Brain microvascular endothelial cell (primary cell): ENCODE results near the gene MAP3K5.

Experiments used
- DNase-seq: peaks from one replicate; pipeline ENCODE4 v3.0.0-alpha.2; 2020
- H3K27ac ChIP-seq: fragments of 250-450 bp; sonication (Bioruptor Pico); 2 replicates; pipeline ENCODE4 v1.5.1; 2020; ENCODE audit warnings: mild to moderate bottlenecking, moderate library complexity
- H3K27me3 ChIP-seq: fragments of 250-450 bp; sonication (Bioruptor Pico); replicated peaks from 2 replicates; pipeline ENCODE4 v1.5.1; 2020; ENCODE audit warnings: mild to moderate bottlenecking
- H3K36me3 ChIP-seq: fragments of 250-450 bp; sonication (Bioruptor Pico); replicated peaks from 2 replicates; pipeline ENCODE4 v1.5.1; 2020; ENCODE audit warnings: mild to moderate bottlenecking
- H3K4me3 ChIP-seq: 2 replicates; pipeline ENCODE4 v1.5.1; 2011; ENCODE audit warnings: low read depth, mild to moderate bottlenecking, control low read depth, low read length, moderate library complexity
- in situ Hi-C: cut with HindIII; loops from 2 replicates; pipeline ENCODE4 v1.10.0; 2017; ENCODE audit warnings: low sequenced_read_pairs, low pct_ligation_motif_present
- TF ChIP-seq, protein P1 (sequence below): IDR thresholded peaks from 2 replicates; pipeline ENCODE4 v1.5.1; 2011; ENCODE audit warnings: low read depth, mild to moderate bottlenecking, moderate library complexity, low read length, control low read depth, inconsistent platforms; ENCODE audit errors: missing control alignments

Gene MAP3K5

DNA sequence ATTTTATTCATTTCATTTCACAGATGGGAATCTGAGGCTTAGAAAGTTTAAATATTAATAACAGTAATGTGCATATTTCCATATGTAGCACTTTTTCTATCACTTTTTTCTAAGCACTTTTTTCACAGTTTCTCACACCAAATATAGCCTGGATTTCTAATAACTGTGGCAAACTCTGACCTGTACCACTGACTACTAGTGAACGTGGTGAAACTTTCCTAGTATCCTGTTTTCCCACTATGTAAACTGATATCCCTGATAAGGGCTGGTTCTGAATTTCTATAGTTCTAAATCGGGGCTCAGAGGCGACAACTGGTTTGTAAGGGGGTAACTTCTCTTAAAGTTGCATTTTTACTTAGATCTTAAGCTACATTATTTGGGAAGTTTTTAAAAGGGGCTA is 274.7 kb downstream of the MAP3K5 start:
- Histone ChIP-seq H3K27me3 (no peaks in the 10 kb centered on the region), H3K36me3 (no peaks in the 10 kb centered on the region), H3K4me3 (no peak overlapping the region), H3K27ac (no peak overlapping the region)
- TF ChIP-seq, protein P1, sequence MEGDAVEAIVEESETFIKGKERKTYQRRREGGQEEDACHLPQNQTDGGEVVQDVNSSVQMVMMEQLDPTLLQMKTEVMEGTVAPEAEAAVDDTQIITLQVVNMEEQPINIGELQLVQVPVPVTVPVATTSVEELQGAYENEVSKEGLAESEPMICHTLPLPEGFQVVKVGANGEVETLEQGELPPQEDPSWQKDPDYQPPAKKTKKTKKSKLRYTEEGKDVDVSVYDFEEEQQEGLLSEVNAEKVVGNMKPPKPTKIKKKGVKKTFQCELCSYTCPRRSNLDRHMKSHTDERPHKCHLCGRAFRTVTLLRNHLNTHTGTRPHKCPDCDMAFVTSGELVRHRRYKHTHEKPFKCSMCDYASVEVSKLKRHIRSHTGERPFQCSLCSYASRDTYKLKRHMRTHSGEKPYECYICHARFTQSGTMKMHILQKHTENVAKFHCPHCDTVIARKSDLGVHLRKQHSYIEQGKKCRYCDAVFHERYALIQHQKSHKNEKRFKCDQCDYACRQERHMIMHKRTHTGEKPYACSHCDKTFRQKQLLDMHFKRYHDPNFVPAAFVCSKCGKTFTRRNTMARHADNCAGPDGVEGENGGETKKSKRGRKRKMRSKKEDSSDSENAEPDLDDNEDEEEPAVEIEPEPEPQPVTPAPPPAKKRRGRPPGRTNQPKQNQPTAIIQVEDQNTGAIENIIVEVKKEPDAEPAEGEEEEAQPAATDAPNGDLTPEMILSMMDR: no peak
- DNase-seq: no peak
- in situ Hi-C loops: no loop called here

DNA sequence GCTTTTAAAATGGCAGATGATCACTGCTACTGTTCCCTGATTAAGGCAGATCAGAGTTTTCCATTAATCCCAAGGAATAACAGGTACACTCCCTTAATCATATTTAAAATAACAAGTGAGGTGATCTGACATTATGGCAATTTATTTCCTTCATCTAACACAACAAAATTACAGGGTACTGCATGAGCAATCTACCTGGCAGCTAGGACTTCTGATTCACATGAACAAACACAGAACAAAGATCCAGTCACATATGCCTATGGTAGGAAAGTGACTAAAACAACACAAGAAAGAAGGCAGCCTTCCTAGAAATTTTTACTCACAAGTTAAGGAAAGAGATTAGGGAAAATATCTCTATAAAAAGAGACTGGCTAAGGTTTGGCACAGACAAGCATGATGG is 275.3 kb downstream of the MAP3K5 start:
- Histone ChIP-seq H3K27me3 (no peaks in the 10 kb centered on the region), H3K4me3 (no peak overlapping the region), H3K27ac (no peak overlapping the region), H3K36me3 (no peaks in the 10 kb centered on the region)
- DNase-seq: no peak
- in situ Hi-C loops: no loop called here
- TF ChIP-seq, protein P1: no peak

DNA sequence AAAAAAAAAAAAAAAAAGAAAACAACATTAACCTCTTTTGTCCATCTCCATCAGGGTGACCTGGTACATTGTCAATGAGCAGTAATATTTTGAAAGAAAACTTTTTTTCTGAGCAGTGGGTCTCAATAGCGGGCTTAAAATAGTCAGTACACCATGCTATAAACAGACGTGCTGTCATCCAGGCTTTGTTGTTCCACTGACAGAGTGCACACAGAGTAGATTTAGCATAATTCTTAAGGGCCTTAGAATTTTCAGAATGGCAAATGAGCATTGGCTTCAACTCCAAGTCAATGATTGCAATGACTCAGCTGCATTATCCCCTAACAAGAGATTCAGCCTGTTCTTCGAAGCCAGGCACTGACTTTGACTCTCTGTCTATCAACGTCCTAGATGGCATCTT is 277.7 kb downstream of the MAP3K5 start:
- in situ Hi-C loops: no loop called here

DNA sequence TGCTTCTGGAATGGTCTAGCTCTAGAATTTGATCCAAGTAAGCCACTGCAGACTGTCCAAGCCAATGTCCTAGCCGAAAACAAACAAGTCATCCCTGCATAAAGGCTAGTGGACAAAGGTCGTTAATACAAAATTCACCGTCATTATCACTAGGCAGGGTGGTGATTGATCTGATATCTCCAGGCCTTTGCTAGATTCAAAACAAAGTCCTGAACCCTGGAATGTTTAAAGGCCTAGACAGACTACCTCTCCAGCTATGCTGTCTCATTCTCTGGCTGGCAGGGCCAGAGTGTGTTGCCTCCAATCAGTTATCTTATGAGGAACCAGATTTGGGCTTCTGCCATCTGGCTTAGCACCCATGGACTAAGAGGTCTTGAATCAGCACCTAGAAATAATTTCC is 280.4 kb downstream of the MAP3K5 start:
- TF ChIP-seq, protein P1: no peak
- no peak for DNase-seq
- in situ Hi-C loops: no loop called here
- H3K4me3 ChIP-seq: no peak overlapping the region
- H3K27me3 ChIP-seq: no peaks in the 10 kb centered on the region
- no peak overlapping the region for H3K27ac ChIP-seq
- no peaks in the 10 kb centered on the region for H3K36me3 ChIP-seq

More for the DNA sequence above, 277.7 kb downstream of the MAP3K5 start:
- H3K4me3 ChIP-seq: no peak overlapping the region
- H3K27me3 ChIP-seq: no peaks in the 10 kb centered on the region
- H3K27ac ChIP-seq: no peak overlapping the region
- no peak for DNase-seq
- TF ChIP-seq, protein P1: no peak
- no peaks in the 10 kb centered on the region for H3K36me3 ChIP-seq

DNA sequence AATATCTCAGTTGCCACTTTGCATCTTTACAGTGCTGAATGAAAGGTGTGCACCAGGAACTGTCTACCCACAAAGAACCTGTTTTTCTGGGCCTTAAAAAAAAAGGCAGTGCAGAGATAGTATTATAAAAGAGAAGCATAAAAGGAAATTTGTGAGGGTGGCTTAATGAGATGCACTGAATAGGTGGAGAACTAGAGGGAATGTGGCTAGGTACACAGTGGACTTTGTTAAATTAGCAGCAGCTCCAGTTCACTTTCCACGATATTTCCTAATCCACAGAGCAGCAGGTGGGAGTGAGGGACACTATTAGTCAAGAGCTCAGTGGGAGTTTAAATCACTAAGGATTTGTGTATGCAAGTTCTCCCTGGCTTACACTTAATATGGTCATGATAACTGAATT is 280.9 kb downstream of the MAP3K5 start:
- in situ Hi-C loops: no loop called here
- H3K36me3 ChIP-seq: no peaks in the 10 kb centered on the region
- no peak for DNase-seq
- TF ChIP-seq, protein P1: no peak
- H3K27me3 ChIP-seq: no peaks in the 10 kb centered on the region
- H3K4me3 ChIP-seq: no peak overlapping the region
- no peak overlapping the region for H3K27ac ChIP-seq

DNA sequence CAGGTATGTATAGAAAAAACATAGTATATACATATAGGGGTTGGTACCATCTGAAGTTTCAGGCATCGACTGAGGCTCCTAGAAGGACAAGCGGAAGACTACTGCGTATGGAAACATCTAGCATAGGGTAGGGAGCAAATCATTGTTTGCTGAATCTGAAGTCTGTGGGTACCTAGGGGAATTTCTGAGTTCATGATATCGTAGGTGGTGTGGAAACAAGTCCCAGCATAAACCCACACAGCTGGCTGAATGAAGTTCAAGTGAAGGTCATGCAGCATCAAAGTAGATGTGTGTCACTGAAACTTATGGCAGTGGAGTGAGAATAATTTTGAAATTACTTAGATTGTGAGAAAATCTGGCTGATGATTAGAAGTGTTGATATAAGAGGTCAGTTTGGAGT is 281.5 kb downstream of the MAP3K5 start:
- Histone ChIP-seq H3K27ac (no peak overlapping the region), H3K4me3 (no peak overlapping the region), H3K36me3 (no peaks in the 10 kb centered on the region), H3K27me3 (no peaks in the 10 kb centered on the region)
- no peak for DNase-seq
- in situ Hi-C loops: no loop called here
- TF ChIP-seq, protein P1: no peak
